GM19240 (cell line): ENCODE measurements around the gene UBASH3B.

Experiments
- DNase-seq: peaks from one replicate; pipeline ENCODE4 v3.0.0; 2011; ENCODE audit warnings: low spot score; ENCODE audit not compliant: insufficient read length

The UBASH3B gene

DNA sequence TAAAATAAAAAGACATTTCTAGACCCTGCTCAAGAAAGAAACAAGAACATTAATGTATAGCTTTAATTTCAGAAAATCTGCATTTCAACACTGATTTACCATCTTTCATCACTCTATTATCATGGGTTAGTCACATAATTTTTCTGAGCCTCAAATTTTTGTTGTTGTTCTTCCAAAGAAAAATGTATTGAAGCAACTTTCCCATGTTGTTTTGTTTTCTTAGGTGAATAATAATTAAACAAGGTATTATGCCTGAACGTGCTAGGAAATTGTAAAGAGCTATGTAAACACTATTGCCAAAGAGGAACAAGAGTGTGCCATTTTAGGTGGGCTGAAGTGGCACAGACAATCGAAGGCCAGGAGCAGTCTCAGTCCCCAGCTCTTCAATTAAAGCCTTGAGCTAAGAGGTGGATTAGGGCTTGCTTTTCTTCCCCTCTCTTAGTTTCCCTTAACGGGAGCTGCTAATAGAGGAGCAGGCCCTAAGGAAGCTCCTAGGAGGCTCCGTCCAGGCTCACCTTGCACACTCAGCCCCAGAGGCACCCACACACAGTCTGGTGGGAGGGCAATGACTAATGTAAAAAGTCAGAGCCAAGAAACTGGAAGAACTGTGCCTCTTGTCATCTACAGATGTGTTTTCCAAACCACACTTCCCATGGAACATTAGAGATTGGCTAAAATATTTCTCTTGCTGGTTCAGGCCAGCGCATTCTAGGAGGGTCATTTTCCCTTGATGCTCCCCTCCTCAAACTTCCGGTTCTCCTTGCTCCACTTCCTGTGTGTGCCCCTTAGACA is 8.8 kb upstream of the UBASH3B start:
- DNase-seq = no peak

DNA sequence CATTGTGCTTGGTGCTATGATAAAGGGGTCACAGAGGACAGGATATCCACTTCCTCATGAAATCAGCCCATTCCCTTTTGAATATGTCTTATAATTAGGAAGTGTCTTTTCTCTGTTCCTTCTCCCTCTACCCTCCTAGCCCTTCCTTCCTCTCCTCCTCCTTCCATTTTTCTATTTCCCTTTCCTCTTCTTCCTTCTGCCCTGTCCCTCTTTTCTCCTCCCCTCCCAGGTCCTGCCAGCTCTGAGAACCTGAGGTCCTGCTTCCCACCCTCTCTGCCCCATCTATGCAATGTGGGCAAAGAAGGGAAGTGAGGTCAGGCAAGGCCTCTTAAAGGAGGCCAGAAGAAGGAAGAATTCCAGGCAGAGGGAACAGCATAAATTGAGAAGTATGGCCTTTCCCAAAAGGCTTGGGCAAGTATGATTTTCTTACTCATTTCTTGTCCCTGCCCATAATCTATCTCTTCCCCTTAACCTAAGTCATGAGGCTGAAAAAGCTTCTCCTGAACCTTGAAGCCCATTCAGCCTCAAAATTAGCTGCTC is 7.7 kb upstream of the UBASH3B start:
- DNase-seq = no peak

DNA sequence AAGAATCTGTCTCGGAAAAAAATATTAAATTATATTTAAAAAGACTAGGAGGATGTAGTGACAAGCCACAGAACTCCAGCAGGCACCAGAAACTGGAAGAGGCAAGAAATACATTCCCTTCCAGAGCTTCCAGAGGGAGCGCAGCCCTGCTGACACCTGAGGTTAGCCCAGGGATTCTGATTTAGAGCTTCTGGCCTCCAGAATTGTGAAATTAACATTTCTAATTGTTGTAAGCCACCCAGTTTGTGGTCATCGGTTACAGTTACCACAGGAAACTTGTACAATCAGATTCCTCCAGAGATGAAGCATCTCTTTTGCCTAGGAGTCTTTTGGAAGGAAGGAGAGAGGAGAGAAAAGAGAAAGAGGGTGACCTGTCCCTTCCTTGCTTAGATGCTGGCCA is 6.4 kb upstream of the UBASH3B start:
- no peak for DNase-seq

DNA sequence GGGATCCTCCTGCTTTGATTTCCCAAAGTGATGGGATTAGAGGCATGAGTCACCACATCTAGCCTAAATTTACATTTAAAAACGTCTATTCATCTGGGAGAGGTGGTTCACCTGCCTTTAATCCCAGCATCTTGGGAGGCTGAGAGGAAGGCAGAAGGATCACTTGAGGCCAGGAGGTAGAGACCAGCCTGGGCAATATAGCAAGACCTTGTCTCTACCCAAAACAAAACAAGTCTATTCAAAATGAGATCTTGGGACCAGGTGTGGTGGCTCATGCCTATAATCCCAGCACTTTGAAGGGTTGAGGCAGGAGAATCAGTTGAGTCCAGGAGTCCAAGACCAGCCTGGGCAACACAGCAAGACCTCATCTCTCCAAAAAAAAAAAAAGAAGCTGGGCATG is 4.9 kb upstream of the UBASH3B start:
- DNase-seq = no peak

DNA sequence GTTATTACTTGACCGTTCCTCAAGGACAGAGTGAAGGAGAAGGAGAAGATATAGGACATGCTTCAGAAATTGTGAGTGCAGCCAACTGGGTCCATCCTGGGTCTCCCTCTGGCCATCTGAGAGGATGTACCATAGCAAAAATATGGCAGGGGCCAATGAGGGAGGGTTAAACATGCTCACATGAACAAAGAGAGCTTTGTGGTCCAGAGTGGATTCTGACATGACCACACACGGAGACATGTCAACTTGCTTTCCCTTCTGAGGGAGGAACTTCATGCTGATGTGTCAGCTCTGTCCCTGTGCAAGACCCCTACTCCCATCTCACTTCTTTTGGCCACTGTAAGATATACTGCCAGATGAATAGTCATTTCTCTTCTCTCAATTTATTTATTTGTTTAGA is 3.0 kb upstream of the UBASH3B start:
- no peak for DNase-seq

DNA sequence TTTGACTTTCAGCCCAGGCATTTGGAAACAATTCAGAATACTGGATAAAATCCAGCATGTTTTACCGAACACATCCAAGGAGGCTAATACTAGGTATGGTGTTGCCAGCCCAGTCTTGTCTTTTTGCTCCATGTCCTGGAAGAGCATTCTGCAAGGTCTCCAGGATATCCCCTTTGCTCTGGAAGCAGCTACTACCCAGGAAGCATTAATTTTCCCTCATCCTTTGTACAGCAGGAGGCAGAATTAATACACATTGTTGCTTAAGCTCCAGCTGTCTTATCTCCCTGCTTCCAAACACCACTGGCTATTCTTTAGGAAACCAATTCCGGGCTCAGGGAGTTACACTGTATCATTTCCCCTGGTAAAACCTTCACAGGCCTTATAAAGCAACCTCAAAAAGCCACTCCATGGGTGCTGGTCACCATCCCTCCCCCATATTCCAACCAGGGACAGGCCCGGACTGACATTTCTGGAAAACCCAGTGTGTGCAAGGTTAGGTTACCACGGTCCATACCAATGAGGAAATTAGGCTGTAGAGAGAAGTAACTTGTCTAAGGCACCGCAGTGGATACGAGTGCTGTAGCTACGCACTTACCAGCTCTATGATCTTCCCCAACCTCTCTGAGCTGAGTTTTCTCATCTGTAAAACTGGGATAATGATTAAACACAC is 1.5 kb upstream of the UBASH3B start:
- no peak for DNase-seq

DNA sequence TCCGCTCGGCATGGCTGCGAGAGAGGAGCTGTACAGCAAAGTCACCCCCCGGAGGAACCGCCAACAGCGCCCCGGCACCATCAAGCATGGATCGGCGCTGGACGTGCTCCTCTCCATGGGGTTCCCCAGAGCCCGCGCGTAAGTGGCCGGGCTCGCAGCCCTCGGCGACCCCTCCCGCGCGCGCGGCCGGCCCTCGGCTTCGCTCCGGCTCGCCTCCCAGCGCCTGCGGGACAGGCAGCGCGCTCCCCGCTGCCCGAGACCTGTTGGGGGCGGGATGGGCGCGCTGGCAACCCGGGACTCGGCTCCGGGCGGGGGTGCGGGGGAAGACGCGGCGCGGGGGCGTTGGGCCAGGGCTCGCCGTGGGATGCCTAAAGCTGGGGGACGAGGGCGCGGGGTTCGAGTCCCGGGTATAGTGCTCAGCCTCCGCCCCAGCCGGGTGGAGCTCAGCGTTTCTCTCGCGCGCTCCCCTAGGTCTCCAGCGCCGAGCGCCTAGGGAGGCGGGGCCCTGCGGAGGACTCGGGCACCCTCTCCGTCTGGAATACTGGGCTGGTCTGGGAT is 630 bp downstream of the UBASH3B start:
- no peak for DNase-seq

DNA sequence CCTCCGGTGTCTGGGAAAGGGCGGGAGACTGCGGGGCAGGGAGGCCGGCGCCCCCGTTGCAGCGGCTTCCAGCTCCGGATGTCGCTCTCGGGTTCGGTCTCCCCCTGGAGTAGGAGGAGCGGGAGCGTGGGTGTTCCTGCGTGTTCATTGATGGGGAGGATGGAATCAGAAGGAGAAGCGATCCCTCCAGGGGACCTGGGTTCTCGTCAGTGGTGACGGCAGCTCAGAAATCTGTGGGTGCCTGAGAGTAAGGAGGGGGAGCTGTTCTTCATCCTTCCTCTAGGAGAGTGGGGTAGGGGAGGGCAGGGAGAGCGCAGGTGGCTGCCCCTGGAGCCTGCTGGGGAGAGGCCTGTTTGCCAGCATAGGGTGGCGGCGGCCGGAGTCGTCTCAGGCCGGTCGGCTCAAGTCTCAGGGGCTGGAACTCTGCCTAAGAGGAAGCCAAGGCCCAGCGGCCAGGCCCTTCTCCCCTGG is 1.1 kb downstream of the UBASH3B start:
- no peak for DNase-seq

DNA sequence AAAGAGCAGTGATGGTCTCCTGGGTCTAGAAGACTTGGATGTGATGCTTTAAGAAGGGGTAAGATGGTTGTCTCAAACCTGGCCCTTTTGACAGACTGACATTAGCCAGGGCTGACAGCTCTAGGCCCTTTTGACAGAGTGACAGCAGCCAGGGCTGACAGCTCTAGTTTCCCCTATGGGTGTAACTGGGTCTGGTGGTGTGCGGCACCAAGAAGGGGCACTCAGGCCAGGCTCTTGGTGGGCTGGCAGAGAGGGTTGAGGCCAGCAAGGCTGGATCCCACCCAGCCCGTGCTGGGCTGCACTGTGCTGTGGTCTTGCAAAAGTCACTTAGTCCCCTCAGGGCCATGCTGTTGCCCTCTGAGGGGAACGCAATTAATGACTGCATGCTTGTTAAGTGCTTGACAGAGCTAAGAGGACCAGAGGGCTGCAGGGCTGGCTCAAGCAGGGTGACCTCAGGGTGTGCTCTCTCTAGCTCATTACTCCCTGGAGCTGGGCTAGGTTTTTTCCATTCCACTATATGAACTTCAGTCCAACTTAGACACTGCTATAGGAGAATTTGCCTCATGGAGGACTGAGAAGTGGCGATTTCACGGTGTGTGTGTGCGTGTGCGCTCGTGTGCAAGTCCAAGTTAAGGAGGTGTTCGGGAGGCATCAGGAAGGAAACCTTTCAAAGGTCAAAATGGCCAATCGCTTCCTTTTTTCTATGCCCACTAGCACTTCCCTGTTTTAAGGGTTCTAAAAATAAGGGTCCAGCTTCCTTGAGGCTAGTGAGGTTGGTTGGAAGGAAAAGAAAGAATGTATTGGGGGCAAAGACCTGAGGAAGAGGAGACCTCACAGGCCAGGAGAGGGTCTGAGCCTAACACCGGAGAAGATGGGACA is 4.4 kb downstream of the UBASH3B start:
- no peak for DNase-seq

DNA sequence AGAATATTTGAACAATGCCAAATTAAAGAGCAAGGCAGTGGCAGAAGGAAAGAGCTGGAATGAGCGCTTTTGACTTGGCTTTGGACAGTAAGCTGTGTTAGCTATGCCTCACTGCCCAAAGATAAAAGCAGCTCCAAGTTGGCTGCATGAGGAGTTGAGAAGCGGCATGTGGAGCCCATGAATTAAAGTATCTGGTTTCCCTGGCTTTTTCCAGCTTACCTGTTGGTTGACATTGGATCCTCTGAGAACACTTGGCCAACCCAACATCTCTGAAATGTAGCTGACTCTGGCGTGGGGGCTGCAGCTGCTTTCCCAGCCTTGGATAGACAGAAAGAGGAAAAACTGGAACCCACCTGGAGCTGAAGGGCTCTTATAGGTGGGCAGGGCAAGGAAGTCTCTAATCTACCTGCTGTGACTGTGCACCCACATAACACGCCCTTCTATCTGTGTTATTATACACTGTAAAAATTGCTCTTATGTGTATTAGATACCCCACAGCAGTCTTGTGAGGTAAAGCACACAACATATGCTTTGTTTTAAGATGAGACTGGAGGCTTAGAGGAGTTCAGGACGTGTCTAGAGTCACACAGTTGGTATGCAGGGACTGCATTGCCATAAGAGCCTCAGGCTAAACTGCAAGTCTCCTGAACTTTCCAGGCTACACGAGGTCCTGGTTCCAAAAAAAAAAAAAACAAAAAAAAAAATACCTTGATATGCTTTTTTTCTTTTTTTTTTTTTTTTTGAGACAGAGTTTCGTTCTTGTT is 5.8 kb downstream of the UBASH3B start:
- DNase-seq = no peak

DNA sequence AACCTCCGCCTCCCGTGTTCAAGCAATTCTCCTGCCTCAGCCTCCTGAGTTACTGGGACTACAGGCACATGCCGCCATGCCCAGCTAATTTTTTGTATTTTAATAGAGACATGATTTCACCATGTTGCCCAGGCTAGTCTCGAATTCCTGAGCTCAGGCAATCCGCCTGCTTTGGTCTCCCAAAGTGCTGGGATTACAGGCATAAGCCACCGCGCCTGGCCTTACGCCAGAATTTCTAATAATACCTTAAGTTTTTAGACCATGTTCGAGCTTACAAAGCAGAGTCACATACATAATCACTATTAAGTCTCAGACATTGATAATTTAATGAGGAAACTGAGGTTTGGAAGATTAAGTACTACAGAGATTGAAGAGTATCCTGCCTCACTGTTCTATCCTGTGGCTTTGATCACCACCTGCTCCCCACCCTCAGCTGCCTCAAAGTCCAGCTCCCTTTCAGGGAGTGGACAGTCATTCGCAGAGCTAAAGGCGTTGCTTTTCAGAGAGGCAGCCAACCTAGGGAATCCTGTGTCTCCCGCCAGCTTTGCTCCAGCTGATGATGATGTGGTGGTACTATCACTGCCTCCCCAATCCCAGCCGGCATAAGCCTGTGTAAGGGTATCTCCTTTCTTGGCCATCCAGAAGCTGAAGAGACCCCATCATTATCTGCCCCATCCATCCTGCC is 7.7 kb downstream of the UBASH3B start:
- no peak for DNase-seq

DNA sequence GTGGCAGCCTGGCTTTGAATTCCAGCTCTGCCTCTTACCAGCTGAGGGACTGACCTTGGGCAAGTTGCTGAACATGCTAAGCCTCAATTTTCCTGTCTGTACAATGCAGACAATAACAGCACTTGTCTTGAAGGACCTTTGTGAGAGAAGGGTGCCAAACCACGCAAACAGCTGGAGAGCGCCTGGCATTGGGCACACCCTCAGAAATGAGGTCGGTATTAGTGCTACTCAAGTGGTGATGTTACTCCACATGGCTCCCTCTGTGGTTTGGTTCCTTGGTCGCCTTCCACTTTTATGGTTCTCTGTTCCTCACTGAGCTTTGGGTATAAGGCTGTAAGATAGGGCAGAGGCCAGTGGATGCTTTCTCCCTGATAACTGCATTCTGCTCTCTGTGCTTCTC is 8.2 kb downstream of the UBASH3B start:
- no peak for DNase-seq

DNA sequence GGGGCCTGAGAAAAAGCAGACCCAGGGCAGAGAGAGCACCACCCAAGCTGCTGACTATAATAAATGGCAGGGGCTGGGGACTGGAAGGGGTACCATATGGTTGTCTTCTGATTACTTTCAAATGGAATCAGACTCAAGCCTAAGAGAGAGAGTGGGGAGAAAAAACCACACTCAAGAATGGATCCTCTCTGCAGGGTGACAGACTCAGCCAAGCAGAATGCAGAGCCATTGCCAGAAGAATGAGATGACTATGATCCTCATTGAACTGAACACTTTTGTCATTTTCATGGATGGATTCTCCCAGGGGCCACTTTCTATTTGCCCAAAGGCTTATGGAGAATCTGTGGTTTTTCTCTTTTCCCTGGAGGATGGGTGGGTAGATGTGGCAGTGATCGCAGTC is 8.7 kb downstream of the UBASH3B start:
- no peak for DNase-seq

DNA sequence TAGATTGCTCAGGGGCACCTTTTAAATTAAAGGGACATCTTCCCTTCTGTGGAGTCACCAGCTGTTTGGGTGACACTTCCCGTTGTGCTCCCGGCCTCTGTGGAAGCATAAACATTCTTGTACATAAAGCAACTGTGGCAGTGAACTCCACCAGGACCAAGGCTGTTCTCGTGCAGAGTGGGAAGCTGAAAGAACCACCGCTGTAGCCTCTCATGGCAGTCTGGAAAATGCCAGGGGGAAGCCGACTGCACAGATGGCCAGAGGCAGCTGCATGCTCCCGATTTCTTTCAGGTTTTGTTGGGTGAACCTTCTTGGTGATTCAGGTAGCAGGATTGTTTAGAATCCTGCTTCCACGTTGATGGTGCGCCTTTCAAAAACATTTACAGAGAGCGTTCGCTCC is 10.3 kb downstream of the UBASH3B start:
- no peak for DNase-seq

DNA sequence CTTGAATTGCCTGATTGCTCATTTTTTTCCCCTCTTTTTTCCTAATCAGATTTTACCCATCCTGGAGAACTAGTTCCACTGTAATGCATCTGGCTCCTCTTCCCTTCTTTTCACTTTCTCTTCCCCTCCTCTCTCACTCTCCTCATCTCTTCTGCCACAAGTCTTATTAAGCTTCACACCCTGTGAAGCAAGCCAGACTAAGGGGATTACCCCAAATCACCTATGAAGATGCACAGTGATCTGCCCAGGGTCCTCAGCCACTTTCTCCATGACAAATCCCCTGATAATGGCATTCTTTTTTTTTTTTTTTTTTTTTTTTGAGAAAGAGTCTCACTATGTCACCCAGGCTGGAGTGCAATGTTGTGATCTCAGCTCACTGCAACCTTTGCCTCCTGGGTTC is 11.2 kb downstream of the UBASH3B start:
- no peak for DNase-seq

DNA sequence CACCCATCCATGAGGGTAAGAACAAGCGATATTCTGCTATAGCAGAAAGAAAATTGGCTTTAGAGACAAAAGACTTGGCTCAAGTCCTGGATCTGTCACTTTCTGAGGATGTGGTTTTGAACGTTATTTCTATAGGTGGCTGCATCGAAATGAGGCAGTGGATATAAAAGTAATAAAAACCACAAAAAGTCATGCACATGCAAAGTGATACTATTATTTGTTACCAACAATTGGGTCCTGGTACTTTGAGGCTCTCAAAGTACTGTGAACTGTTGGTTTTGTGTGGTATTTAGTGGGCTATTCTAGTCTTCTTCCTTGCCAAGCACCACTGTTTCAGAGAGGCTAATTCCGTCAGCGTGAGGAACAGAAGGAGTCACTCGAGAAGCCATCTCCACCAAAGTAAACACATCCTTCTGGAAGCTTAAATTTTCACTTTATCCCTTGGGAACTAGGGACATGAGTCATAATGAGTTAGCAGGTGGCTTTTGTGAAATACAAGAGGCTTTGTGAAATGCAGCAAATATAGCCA is 13.1 kb downstream of the UBASH3B start:
- no peak for DNase-seq

DNA sequence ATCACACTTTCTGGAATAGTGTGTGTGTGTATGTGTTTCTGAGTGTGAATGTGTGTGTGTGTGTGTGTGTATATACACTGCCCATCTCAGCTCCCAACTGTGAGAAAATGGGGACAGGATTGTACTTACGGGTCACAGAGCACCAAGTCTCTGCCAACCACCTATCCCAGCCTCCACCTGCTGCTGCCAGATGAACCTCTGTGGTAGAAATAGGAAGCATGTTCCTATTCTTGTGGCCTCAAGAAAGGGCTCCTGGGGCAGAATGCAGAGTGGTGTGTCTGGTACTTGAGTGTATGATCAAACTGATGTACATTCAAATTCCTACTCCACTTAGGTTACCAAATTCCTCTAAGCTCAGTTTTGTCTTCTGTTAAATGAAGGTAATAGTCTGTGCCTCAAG is 14.6 kb downstream of the UBASH3B start:
- DNase-seq = no peak

DNA sequence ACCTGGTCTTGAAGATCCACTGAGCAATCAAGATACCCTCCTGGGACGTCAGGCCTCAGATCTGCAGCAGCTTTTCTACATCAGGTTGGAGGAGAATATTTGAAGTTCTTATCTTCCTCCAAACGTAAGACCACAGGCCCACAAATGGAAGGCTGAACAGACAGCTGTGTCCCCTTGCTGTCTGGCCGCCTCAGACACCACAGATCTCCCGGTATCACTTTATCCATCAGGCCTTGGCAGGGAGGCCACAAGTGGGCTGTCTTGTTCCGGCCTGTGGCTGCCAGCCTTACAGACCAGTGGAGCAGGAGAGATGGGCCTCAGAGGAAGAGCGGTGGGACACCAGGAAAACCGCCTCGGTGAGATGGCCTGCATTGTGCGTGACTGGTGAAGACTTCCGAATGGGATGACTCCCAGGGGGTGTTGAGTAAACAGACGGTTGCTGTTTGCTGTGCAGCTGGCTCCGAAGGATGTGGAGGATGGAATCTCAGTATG is 15.9 kb downstream of the UBASH3B start:
- DNase-seq = no peak

DNA sequence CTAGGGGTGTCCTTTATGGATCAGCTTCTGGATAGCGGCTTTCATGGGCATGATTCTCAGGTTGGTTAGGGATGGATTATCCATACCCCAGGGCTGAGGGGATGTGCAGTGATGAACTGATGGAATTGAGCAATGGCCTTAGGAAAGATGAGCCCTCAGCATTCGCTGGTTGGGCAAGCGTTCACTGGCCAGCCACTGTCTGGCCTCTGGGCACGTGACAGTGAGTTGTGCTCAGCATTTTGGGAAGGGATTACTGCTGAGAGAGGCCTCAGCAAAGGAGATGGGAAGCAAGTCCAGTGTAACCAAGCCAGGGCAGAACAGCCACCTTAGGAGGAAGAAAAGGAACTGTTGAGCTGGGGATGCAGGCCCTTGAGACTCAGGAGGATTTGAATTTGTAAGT is 17.4 kb downstream of the UBASH3B start:
- no peak for DNase-seq

DNA sequence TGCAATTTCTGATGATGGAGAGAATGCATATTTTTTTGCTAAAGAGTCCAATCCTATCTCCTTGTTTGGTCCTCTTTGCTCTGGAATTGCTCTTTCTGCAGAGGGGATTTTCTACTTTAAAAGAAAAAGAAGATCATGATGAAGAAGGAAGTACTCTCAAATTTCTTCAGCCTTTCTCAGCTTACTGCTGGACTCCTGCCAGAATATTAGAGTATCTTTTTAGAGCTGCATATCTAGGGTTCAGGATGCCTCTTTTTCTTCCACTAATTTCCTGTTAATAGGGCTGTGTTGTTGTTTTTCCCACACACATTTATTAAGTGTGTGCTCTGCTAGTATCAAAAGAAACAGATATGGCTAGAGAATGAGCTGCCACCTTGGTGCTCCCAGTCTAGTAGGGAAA is 18.2 kb downstream of the UBASH3B start:
- no peak for DNase-seq
